ENCODE data around the gene ABLIM1.

ABLIM1 gene

GRCh38 chr10:114632869-114633715 lies 25.0 kb downstream of the ABLIM1 start (continued):
- TF ChIP-seq ZNF311 (tag by site-specific recombination; IDR thresholded peaks at IDR 0.05; ENCODE audit: borderline replicate concordance) (no peak), SCRT2 (tag by site-specific recombination; IDR thresholded peaks at IDR 0.05) (0 out of 2 replicates have a peak, but pooled peaks have one; percentile 29), ZNF350 (tag by site-specific recombination; IDR thresholded peaks at IDR 0.05) (no peak), ZNF473 (tag by site-specific recombination; IDR thresholded peaks at IDR 0.05) (no peak), ZNF2 (tag by site-specific recombination; IDR thresholded peaks at IDR 0.05) (0 out of 2 replicates have a peak, but pooled peaks have one; percentile 26), SP7 (tag by site-specific recombination; IDR thresholded peaks at IDR 0.05) (peak; percentile 50; the same call in 1 of the 2 replicates), ZNF660 (tag by site-specific recombination; IDR thresholded peaks at IDR 0.05) (0 out of 2 replicates have a peak, but pooled peaks have one; percentile 57), ZNF341 (tag by site-specific recombination; IDR thresholded peaks at IDR 0.05; ENCODE audit: low read depth) (peak; percentile 14; the same call in 1 of the 2 replicates), MEIS1 (CRISPR knock-in tag; IDR thresholded peaks at IDR 0.05; ENCODE audit: borderline replicate concordance) (no peak), PRDM2 (tag by site-specific recombination; IDR thresholded peaks at IDR 0.05; ENCODE audit: borderline replicate concordance) (no peak), ZBTB10 (tag by site-specific recombination; IDR thresholded peaks at IDR 0.05) (no peak), GLI2 (tag by site-specific recombination; IDR thresholded peaks at IDR 0.05; ENCODE audit: borderline replicate concordance, low read depth) (no peak), ZNF677 (tag by site-specific recombination; IDR thresholded peaks at IDR 0.05) (no peak), ZNF843 (tag by site-specific recombination; IDR thresholded peaks at IDR 0.05) (no peak), ZNF335 (tag by site-specific recombination; conservative IDR thresholded peaks at IDR 0.05) (peak; percentile 65), KLF10 (tag by site-specific recombination; IDR thresholded peaks at IDR 0.05) (peak; percentile 59), ZIC2 (tag by site-specific recombination; IDR thresholded peaks at IDR 0.05) (no peak), PATZ1 (tag by site-specific recombination; IDR thresholded peaks at IDR 0.05) (peak; percentile 61), SALL2 (tag by site-specific recombination; IDR thresholded peaks at IDR 0.05; ENCODE audit: borderline replicate concordance) (no peak)
- TF ChIP-seq, protein P1, sequence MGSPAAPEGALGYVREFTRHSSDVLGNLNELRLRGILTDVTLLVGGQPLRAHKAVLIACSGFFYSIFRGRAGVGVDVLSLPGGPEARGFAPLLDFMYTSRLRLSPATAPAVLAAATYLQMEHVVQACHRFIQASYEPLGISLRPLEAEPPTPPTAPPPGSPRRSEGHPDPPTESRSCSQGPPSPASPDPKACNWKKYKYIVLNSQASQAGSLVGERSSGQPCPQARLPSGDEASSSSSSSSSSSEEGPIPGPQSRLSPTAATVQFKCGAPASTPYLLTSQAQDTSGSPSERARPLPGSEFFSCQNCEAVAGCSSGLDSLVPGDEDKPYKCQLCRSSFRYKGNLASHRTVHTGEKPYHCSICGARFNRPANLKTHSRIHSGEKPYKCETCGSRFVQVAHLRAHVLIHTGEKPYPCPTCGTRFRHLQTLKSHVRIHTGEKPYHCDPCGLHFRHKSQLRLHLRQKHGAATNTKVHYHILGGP (tag by site-specific recombination; IDR thresholded peaks at IDR 0.05), result no peak
- TF ChIP-seq, protein P2, sequence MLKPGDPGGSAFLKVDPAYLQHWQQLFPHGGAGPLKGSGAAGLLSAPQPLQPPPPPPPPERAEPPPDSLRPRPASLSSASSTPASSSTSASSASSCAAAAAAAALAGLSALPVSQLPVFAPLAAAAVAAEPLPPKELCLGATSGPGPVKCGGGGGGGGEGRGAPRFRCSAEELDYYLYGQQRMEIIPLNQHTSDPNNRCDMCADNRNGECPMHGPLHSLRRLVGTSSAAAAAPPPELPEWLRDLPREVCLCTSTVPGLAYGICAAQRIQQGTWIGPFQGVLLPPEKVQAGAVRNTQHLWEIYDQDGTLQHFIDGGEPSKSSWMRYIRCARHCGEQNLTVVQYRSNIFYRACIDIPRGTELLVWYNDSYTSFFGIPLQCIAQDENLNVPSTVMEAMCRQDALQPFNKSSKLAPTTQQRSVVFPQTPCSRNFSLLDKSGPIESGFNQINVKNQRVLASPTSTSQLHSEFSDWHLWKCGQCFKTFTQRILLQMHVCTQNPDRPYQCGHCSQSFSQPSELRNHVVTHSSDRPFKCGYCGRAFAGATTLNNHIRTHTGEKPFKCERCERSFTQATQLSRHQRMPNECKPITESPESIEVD (tag by site-specific recombination; IDR thresholded peaks at IDR 0.05), result 0 out of 2 replicates have a peak, but pooled peaks have one; percentile 7
